Nephron (organoid): ENCODE results near the gene DGKD.
A peak's percentile ranks its signal among the peaks of the same experiment; 100 is the strongest.

Experiments
- H3K27ac Mint-ChIP-seq, 3 experiments: 2 replicates each; pipeline ENCODE4 v1.8.0; 2020; ENCODE audit warnings: mixed read lengths in 3 of 3, mild to moderate bottlenecking in 2 of 3, moderate library complexity in 1 of 3
- H3K27me3 Mint-ChIP-seq: 2 replicates; pipeline ENCODE4 v1.8.0; 2021; ENCODE audit warnings: low read depth, mild to moderate bottlenecking, moderate library complexity, mixed read lengths
- H3K36me3 Mint-ChIP-seq: 2 replicates; pipeline ENCODE4 v1.8.0; 2020; ENCODE audit warnings: low read depth, mixed read lengths
- H3K4me1 Mint-ChIP-seq: 2 replicates; pipeline ENCODE4 v1.8.0; 2020; ENCODE audit warnings: mixed read lengths
- H3K4me3 Mint-ChIP-seq, 3 experiments: 2 replicates each; pipeline ENCODE4 v1.8.0; 2020; ENCODE audit warnings: mild to moderate bottlenecking in 3 of 3, mixed read lengths in 3 of 3, moderate library complexity in 2 of 3
- H3K9me3 Mint-ChIP-seq: 2 replicates; pipeline ENCODE4 v1.8.0; 2020; ENCODE audit warnings: mixed read lengths
- CTCF ChIP-seq, 3 experiments: fragments of 200-600 bp; sonication (generic); IDR thresholded peaks; one replicate each; pipeline ENCODE4 v1.5.0; 2021; ENCODE audit warnings: antibody characterized with exemption in 3 of 3; ENCODE audit not compliant: unreplicated experiment in 3 of 3

Gene DGKD

GRCh38 chr2:233451950-233452349, 97.7 kb downstream of the DGKD start:
- no peak overlapping the region for H3K4me3 Mint-ChIP-seq
- no peak for TF ChIP-seq CTCF (IDR thresholded peaks at IDR 0.05; ENCODE audit: unreplicated experiment in 3 of 3)
- peaks cover 53% of the 10 kb centered on the region for H3K36me3 Mint-ChIP-seq
- peaks cover 30% of the 10 kb centered on the region for H3K4me1 Mint-ChIP-seq
- H3K27me3 Mint-ChIP-seq, result no peaks in the 10 kb centered on the region
- no peak overlapping the region for H3K27ac Mint-ChIP-seq
- H3K9me3 Mint-ChIP-seq, result no peaks in the 10 kb centered on the region

- Mint-ChIP-seq H3K27ac (peak overlapping the region in 1 of 3 experiments; percentile 68), H3K4me1 (peaks cover 22% of the 10 kb centered on the region), H3K36me3 (peaks cover 59% of the 10 kb centered on the region), H3K27me3 (no peaks in the 10 kb centered on the region), H3K4me3 (no peak overlapping the region), H3K9me3 (no peaks in the 10 kb centered on the region)
- no peak for TF ChIP-seq CTCF (IDR thresholded peaks at IDR 0.05; ENCODE audit: unreplicated experiment in 3 of 3)
These were observed 99.0 kb downstream of the DGKD start for GRCh38 chr2:233453111-233453915.

- no peaks in the 10 kb centered on the region for H3K27me3 Mint-ChIP-seq
- no peaks in the 10 kb centered on the region for H3K9me3 Mint-ChIP-seq
- no peak overlapping the region for H3K27ac Mint-ChIP-seq
- peaks cover 18% of the 10 kb centered on the region for H3K4me1 Mint-ChIP-seq
- TF ChIP-seq CTCF (IDR thresholded peaks at IDR 0.05; ENCODE audit: unreplicated experiment in 3 of 3), result no peak
- no peak overlapping the region for H3K4me3 Mint-ChIP-seq
- peaks cover 55% of the 10 kb centered on the region for H3K36me3 Mint-ChIP-seq
These were observed 99.6 kb downstream of the DGKD start for GRCh38 chr2:233453916-233454315.

- TF ChIP-seq CTCF (IDR thresholded peaks at IDR 0.05; ENCODE audit: unreplicated experiment in 3 of 3), result no peak
- no peaks in the 10 kb centered on the region for H3K9me3 Mint-ChIP-seq
- H3K4me3 Mint-ChIP-seq, result no peak overlapping the region
- H3K27ac Mint-ChIP-seq, result no peak overlapping the region
- H3K27me3 Mint-ChIP-seq, result no peaks in the 10 kb centered on the region
- H3K4me1 Mint-ChIP-seq, result peaks cover 15% of the 10 kb centered on the region
- peaks cover 47% of the 10 kb centered on the region for H3K36me3 Mint-ChIP-seq
These were observed 100.7 kb downstream of the DGKD start for GRCh38 chr2:233455006-233455405.

GRCh38 chr2:233455491-233455890, 101.2 kb downstream of the DGKD start:
- H3K27me3 Mint-ChIP-seq, result no peaks in the 10 kb centered on the region
- H3K4me3 Mint-ChIP-seq, result no peak overlapping the region
- H3K9me3 Mint-ChIP-seq, result no peaks in the 10 kb centered on the region
- H3K4me1 Mint-ChIP-seq, result peaks cover 15% of the 10 kb centered on the region
- no peak overlapping the region for H3K27ac Mint-ChIP-seq
- TF ChIP-seq CTCF (IDR thresholded peaks at IDR 0.05; ENCODE audit: unreplicated experiment in 3 of 3), result no peak
- peaks cover 47% of the 10 kb centered on the region for H3K36me3 Mint-ChIP-seq

GRCh38 chr2:233456111-233456510, 101.8 kb downstream of the DGKD start:
- Mint-ChIP-seq H3K27ac (no peak overlapping the region), H3K4me3 (no peak overlapping the region), H3K9me3 (no peaks in the 10 kb centered on the region)

More at GRCh38 chr2:233456111-233456510, 101.8 kb downstream of the DGKD start:
- TF ChIP-seq CTCF (IDR thresholded peaks at IDR 0.05; ENCODE audit: unreplicated experiment in 3 of 3), result no peak
- Mint-ChIP-seq H3K36me3 (peaks cover 43% of the 10 kb centered on the region), H3K27me3 (no peaks in the 10 kb centered on the region), H3K4me1 (peaks cover 12% of the 10 kb centered on the region)
